GM18526 (cell line): Measurements from ENCODE around the gene BEND5.

Source experiments
- POLR2A ChIP-seq: IDR thresholded peaks from 3 replicates; pipeline ENCODE4 v1.6.1; 2011; ENCODE audit not compliant: insufficient read length; ENCODE audit errors: extremely low read depth

The BEND5 gene, protein sequence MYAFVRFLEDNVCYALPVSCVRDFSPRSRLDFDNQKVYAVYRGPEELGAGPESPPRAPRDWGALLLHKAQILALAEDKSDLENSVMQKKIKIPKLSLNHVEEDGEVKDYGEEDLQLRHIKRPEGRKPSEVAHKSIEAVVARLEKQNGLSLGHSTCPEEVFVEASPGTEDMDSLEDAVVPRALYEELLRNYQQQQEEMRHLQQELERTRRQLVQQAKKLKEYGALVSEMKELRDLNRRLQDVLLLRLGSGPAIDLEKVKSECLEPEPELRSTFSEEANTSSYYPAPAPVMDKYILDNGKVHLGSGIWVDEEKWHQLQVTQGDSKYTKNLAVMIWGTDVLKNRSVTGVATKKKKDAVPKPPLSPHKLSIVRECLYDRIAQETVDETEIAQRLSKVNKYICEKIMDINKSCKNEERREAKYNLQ

DNA sequence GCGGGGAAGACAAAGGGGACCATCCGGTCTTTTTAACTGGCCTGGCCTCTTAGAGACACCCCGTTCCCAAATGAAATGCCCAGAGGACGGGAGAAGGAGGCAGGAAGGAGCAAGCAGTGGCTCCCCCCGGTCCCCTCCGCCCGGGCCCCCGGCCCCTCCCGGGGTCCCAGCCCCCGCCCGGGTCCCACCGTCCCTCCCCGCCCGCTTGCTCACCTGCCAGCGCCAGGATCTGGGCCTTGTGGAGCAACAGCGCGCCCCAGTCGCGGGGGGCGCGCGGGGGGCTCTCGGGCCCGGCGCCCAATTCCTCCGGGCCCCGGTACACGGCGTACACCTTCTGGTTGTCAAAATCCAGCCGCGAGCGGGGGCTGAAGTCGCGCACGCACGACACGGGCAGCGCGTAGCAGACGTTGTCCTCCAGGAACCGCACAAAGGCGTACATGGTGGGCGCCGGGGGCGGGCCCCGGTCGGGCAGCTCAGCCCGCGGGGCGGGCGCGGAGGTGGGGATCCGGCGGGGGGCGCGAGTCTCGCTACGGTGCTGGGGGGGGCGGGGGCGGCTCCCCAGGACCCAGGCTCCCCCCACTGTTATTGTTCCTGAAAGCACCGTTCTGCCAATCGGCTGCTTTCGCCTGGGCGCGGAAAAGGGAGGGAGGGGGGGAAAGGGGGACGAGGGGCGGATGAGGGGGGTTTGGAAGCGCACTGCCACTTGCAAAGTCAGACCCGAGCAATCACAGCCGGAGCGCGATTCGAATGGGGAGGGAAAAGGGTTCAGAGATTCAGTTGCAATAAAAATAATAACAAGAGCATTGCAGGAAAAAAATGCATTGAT is at the start of gene BEND5:
BEND5 (minus strand) TSS at position 499 of the 826 bp plus-strand sequence; CDS start at position 439, 60 bp downstream.
- TF ChIP-seq POLR2A = no peak

- TF ChIP-seq POLR2A = no peak
These were observed 46.5 kb upstream of the BEND5 start for GRCh38 chr1:48823168-48823567.

DNA sequence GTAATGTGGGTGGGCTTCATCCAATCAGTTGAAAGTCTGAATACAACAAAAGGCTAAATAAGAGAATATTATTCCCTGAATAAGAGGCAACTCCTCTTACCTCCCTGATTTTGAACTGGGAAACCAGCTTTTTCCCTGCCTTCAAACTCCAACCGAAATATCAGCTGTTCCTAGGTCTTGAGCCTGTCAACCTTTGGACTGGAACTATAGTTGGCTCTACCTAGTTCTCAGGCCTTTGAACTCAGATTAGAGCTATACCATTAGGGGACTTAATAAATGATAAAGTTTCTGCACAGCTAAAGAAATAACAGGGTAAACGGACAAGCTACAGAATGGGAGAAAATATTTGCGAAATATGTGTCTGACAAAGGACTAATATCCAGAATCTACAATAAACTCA is 43.8 kb upstream of the BEND5 start:
- TF ChIP-seq POLR2A = no peak

GRCh38 chr1:48817505-48818114 is 40.9 kb upstream of the BEND5 start:
- TF ChIP-seq POLR2A = no peak

GRCh38 chr1:48810740-48811139 is 34.0 kb upstream of the BEND5 start:
- no peak for TF ChIP-seq POLR2A

GRCh38 chr1:48808496-48808895 is 31.8 kb upstream of the BEND5 start:
- no peak for TF ChIP-seq POLR2A

DNA sequence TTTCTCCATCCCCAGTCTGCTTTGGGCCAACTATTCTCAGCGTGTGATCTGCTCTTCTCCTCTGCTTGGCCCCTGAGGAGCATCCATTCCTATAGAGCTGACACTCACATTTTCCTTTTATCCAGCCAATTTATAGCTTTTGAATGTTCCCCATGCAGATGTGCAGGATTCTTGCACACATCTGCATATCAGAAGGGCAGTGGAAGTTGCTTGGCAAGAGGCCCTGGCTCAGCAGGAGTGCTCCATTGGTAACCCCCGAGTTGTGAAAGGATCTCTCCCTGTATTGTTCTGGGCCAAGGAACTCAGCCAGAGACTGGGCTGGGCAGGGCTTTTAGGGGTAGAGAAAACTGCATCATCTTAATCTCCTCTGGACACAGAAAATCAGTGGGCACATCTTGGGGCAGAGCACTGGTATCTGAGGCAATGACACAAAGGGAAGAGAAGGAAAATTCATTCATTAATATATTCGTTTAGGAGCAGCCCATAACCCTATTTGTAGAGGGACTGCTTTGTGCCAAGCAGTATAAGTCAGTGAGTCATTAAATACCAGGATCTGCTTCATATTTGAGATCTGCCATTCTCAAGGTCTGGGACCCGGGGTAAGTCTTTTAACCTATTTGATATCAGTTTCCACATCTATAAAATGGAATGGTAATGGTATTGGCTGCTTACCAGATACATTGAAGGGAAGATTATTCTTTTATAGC is 31.0 kb upstream of the BEND5 start:
- no peak for TF ChIP-seq POLR2A

DNA sequence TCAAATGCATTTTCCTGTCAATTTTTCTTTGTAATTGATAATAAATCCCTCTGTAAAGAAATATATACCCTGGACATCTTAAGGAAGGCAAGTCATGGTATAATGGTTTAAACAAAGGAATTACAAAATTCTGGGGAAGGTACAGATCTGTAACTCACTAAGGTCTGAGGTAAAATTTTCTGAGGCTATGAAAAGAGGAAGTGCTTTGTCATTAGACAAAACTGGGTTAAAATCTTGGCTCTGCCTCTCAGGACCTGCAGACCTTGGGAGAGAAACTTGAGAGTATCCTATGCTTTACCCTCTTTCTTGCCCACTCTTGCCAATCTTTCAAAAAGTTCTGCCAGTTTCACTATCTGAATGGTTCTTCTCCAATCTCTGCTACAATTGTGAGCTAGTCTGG is 26.8 kb upstream of the BEND5 start:
- TF ChIP-seq POLR2A = no peak

DNA sequence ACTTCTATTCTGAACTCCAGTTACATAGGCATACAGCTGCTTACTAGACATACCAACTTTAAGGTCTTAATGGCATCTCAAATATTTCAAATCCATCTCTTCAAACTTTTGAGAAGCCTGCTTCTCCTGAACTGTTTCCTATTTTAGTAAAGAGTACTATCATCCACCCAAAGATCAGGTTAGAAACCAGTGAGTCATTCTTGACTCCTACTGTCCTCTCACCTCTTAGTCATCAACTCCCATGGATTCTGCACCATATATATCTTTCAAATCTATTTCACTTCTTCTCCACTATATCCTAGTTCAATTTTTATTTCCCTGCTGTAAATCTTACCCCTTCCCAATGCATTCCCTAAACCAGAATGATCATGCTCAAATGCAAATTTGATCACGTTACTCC is 18.1 kb upstream of the BEND5 start:
- no peak for TF ChIP-seq POLR2A

DNA sequence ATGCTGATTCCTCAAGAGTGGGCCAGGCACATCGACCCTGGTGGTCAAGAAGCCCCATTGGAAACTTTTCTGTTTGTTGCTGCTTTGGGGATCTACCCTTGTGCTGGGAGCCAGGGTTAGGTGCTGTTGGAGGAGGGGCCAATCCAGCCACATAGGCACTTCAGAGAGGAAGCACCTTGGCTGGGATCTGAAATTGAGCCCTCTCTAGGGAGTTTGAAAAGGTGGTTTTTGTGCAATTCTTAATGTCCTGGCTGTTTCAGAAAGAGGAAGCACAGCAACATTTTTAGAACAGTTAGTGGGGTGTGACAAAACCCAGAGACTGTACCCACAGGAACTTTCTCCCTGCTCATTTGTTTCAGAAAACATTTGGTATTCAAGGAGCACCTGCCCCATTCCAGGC is 17.2 kb upstream of the BEND5 start:
- TF ChIP-seq POLR2A = no peak

GRCh38 chr1:48792961-48793360 is 16.3 kb upstream of the BEND5 start:
- TF ChIP-seq POLR2A = no peak

DNA sequence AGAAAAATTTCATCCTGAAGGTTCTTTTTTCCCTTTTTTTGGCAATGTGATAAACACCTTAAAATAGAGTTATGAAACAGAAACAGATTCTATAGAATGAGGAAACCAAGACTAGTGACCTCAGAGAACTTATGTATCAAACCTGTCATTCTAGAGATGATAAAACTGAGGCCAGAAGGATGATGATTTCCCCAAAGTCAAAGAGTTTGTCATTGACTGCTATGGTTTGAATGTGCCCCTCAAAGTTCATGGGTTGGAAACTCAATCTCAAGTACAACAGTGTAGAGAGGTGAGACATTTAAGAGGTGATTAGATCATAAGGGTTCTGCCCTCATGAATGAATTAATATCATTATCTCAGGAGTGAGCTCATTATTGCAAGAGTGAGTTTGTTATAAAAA is 13.7 kb upstream of the BEND5 start:
- TF ChIP-seq POLR2A = no peak

GRCh38 chr1:48789903-48790302 is 13.2 kb upstream of the BEND5 start:
- no peak for TF ChIP-seq POLR2A

DNA sequence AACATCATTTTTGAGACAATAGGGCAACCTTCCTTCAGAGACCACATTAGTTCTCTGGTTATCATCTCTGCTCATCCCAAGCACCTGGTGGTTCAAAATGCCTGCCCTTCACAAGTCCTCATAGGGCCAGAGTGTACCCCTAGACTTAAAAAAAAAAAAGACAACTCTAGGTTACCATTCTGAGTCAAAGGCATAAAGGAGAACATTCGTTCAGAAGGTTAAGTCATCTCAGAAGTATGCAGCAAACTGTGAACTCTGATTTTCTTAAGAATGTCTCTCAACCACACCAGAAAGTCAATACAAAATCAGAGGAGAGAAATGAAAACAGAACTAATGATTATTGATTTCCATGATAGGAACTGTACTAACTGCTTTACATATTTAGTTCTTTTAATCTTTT is 9.2 kb upstream of the BEND5 start:
- TF ChIP-seq POLR2A = no peak

DNA sequence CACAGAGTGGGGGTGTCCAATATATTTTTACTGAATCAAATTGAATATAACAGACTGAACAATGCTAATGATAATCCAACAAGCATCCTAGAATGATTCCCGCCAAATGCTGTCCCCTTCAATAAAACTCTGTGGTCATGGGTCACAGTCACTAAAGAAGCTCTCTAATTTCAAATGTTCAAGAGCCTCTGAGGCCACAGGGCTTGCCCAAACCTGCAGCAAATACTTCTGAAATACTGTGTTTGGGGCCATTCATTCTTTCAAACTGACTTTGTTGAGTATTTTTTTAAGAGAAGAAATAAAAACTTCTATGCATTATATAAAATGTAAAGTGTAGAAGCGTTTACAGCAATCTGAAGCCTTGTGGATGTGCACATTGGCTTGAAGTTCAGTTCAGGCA is 7.6 kb upstream of the BEND5 start:
- TF ChIP-seq POLR2A = no peak
